Calu3 (cell line): ENCODE measurements around the gene RUFY3. TPM values are rescaled to one million over a fixed set of nuclear protein-coding genes. Genes with fewer than 3 reads are reported as not detected.
"Not testable (repeated sequence)": the region's sequence is repeated elsewhere in the genome, so short reads cannot be mapped to it uniquely, and the experiment has no call there.

ENCODE experiments used
- BruUV-seq: library from RNA; stranded (reverse); fragments of 400-500 nt; replicated peaks from 2 replicates; lab custom pipeline; 2021; lab: Mats Ljungman, UMichigan
- CTCF ChIA-PET: fragments of 300-600 bp; sonication (Branson Sonifier 250); formaldehyde crosslinking; loops from one replicate; lab custom pipeline; 2022; ENCODE audit warnings: antibody characterized with exemption; lab: Charles Lee
- DNase-seq: peaks from one replicate; pipeline ENCODE4 v3.0.0; 2022
- H3K27ac Mint-ChIP-seq: one replicate; pipeline ENCODE4 v1.8.0; 2022; ENCODE audit warnings: mixed read lengths; ENCODE audit not compliant: unreplicated experiment
- H3K27me3 Mint-ChIP-seq: one replicate; pipeline ENCODE4 v1.8.0; 2022; ENCODE audit warnings: mixed read lengths; ENCODE audit not compliant: unreplicated experiment
- H3K36me3 Mint-ChIP-seq: one replicate; pipeline ENCODE4 v1.8.0; 2022; ENCODE audit warnings: mild to moderate bottlenecking, moderate library complexity, mixed read lengths; ENCODE audit not compliant: insufficient read depth, unreplicated experiment
- H3K4me1 Mint-ChIP-seq: one replicate; pipeline ENCODE4 v1.8.0; 2022; ENCODE audit warnings: mild to moderate bottlenecking, low read depth, mixed read lengths; ENCODE audit not compliant: unreplicated experiment
- H3K4me3 Mint-ChIP-seq: one replicate; pipeline ENCODE4 v1.8.0; 2022; ENCODE audit warnings: mild to moderate bottlenecking, low read depth, moderate library complexity, mixed read lengths; ENCODE audit not compliant: unreplicated experiment
- H3K9me3 Mint-ChIP-seq: one replicate; pipeline ENCODE4 v1.8.0; 2022; ENCODE audit warnings: low read depth, mixed read lengths; ENCODE audit not compliant: unreplicated experiment
- intact Hi-C: fragments of 100-400 bp; cut with micrococcal nuclease; formaldehyde crosslinking; loops from one replicate; pipeline ENCODE4 v1.10.0; 2022; ENCODE audit not compliant: unreplicated experiment
- total RNA-seq: library from RNA; stranded (reverse); gene quantifications from 2 replicates; pipeline ENCODE4 v1.2.3, GENCODE V29; 2022
- TF ChIP-seq, protein P1 (sequence below): fragments of 200-600 bp; IDR thresholded peaks from one replicate; pipeline ENCODE4 v1.8.0; 2022; ENCODE audit warnings: antibody characterized with exemption; ENCODE audit not compliant: unreplicated experiment

The RUFY3 gene
- total RNA-seq, 1 experiment from 2014 or later, result 25.8 TPM

DNA sequence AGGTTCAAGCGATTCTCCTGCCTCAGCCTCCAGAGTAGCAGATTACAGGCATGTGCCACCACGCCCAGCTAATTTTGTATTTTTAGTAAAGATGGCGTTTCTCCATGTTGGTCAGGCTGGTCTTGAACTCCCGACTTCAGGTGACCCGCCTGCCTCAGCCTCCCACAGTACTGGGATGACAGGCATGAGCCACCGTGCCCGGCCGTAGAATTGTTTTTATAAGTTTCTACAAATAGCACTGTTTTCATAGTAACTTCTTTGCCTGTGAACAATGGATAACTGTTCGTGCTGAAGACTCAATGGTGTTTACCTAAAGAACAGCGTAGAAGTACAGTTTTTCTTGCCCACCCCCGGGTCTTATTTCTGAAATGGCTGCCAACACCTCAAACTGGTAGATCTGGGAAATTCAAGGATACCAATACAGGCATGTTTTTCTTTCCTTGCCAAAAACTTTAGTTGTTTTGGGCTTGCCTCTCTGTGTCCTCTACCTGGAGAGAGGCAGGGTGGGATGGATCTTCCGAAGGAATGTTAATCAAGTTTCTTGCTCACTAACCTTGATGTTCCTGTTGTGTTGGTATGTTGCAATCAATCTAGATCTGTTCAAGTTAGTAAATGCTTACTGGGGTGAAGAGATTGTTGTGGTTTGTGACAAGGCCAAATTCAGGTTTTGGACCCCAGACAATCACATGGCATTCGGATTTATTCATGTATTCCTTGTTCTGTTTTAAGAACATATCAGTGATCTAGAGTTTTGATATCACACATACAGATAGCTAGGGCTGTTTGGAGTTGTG lies 2.8 kb upstream of the RUFY3 start:
- no peaks in the 10 kb centered on the region for H3K36me3 Mint-ChIP-seq
- intact Hi-C loops, result no loop called here
- no TSS peak for BruUV-seq
- DNase-seq, result no peak
- H3K9me3 Mint-ChIP-seq, result no peaks in the 10 kb centered on the region
- no peaks in the 10 kb centered on the region for H3K4me1 Mint-ChIP-seq
- TF ChIP-seq, protein P1, sequence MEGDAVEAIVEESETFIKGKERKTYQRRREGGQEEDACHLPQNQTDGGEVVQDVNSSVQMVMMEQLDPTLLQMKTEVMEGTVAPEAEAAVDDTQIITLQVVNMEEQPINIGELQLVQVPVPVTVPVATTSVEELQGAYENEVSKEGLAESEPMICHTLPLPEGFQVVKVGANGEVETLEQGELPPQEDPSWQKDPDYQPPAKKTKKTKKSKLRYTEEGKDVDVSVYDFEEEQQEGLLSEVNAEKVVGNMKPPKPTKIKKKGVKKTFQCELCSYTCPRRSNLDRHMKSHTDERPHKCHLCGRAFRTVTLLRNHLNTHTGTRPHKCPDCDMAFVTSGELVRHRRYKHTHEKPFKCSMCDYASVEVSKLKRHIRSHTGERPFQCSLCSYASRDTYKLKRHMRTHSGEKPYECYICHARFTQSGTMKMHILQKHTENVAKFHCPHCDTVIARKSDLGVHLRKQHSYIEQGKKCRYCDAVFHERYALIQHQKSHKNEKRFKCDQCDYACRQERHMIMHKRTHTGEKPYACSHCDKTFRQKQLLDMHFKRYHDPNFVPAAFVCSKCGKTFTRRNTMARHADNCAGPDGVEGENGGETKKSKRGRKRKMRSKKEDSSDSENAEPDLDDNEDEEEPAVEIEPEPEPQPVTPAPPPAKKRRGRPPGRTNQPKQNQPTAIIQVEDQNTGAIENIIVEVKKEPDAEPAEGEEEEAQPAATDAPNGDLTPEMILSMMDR, result no peak
- CTCF ChIA-PET, result interaction anchor here (0.9 kb wide), 1 partner anchor 16 kb away, joined by 3 read pairs; no protein-coding TSS in a partner anchor
- no peak overlapping the region for H3K27ac Mint-ChIP-seq
- H3K4me3 Mint-ChIP-seq, result no peak overlapping the region
- H3K27me3 Mint-ChIP-seq, result no peaks in the 10 kb centered on the region

DNA sequence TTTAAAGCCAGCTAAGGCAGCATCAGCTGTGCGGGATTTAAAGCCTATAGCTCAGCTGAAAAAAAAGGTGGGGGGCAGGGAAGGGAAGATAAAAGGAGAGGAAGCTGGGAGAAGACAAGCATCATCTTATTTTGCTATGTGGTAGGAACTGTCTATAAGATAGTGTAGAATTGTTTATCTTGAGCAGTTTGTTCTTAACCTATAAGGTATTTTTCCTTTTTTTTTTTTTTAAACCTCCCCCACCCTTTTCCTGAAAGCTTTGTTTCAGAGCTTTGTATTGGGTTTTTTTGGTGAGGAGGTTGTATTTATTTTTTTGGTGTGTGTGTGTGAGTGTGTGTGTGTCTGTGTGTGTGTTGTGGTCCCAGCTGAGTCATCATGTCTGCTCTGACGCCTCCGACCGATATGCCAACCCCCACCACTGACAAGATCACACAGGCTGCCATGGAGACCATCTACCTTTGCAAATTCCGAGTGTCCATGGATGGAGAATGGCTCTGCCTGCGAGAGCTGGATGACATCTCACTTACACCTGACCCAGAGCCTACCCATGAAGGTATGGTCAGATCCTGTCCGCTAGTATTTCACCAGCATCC lies 531 bp downstream of the RUFY3 start:
- TF ChIP-seq, protein P1, result no peak
- Mint-ChIP-seq H3K27me3 (no peaks in the 10 kb centered on the region), H3K4me3 (no peak overlapping the region), H3K36me3 (no peaks in the 10 kb centered on the region), H3K9me3 (no peaks in the 10 kb centered on the region), H3K27ac (no peak overlapping the region), H3K4me1 (no peaks in the 10 kb centered on the region)
- CTCF ChIA-PET, result no interaction called here
- intact Hi-C loops, result no loop called here
- no peak for DNase-seq
- BruUV-seq, result no TSS peak

DNA sequence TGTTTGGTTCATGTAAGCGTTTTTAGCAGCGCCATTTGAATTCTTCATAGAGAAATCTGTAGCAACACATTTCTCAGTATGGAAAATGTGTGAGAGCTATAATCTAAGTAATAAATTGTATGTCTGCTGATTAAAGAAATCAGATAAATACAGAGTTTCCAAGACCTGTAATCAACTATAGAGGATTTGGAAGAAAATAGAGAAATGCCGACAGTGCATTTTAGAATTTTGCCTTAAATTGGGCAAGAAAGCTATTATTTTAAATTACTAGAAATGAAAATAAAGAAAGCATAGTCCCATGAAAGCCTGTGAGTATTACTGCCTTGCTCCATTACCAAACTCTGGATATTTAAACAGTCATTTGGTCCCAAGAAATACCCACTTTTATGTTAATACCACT lies 2.7 kb downstream of the RUFY3 start:
- intact Hi-C loops, result no loop called here
- CTCF ChIA-PET, result no interaction called here
- Mint-ChIP-seq H3K36me3 (no peaks in the 10 kb centered on the region), H3K9me3 (no peaks in the 10 kb centered on the region), H3K27me3 (no peaks in the 10 kb centered on the region), H3K4me3 (no peak overlapping the region), H3K27ac (no peak overlapping the region), H3K4me1 (no peaks in the 10 kb centered on the region)
- no peak for DNase-seq
- no TSS peak for BruUV-seq
- TF ChIP-seq, protein P1, result no peak

DNA sequence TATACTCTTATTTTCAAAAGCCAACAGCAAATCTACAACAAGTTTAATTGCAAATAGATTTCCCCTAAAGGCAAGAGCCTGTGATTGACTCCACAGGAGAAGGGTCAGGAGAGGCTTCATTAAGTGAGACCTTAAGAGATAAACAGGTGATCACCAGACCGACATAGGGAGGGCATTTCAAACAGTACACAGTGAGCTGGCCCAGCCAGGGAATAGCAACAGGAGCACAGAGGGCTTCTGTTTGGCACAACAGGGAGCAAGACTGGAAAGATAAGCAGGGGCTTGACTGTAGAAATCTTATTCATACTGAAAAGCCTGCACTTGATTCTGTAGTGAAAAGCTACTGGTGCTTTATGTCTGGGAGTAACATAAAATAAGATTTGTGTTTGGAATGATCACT lies 3.9 kb downstream of the RUFY3 start:
- Mint-ChIP-seq H3K4me3 (no peak overlapping the region), H3K36me3 (no peaks in the 10 kb centered on the region), H3K27me3 (no peaks in the 10 kb centered on the region), H3K4me1 (no peaks in the 10 kb centered on the region), H3K27ac (no peak overlapping the region), H3K9me3 (no peaks in the 10 kb centered on the region)
- no TSS peak for BruUV-seq
- no peak for DNase-seq
- CTCF ChIA-PET, result no interaction called here
- intact Hi-C loops, result no loop called here
- TF ChIP-seq, protein P1, result no peak

DNA sequence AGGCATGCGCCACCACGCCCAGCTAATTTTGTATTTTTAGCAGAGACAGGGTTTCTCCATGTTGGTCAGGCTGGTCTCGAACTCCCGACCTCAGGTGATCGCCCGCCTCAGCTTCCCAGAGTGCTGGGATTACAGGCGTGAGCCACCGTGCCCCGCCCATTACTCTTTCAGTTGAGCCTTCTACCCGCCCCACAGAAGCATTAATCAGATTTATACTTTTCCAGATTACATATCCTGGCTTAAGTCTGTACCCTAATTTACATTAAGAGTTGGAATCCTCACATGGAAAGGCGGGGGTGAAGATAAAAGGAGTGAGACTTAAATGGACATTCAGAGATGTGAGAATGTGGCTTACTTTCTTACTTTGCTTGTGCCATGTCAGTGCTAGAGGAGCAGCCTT lies 4.8 kb downstream of the RUFY3 start:
- H3K4me1 Mint-ChIP-seq, intact Hi-C loops, CTCF ChIA-PET, H3K27me3 Mint-ChIP-seq, H3K9me3 Mint-ChIP-seq, BruUV-seq, H3K36me3 Mint-ChIP-seq, DNase-seq, H3K4me3 Mint-ChIP-seq, H3K27ac Mint-ChIP-seq: not testable (repeated sequence)
